HL-60/S4 treated with retinoic acid at 250 ng/mL for 4 days and 3 days (cell line): ENCODE data around the gene SCAP.

Experiments
- in situ Hi-C: fragments of 300-500 bp; cut with MboI; formaldehyde crosslinking; loops from 2 replicates; pipeline ENCODE4 v1.7.0; 2022; ENCODE audit warnings: low sequenced_read_pairs

Gene SCAP

DNA sequence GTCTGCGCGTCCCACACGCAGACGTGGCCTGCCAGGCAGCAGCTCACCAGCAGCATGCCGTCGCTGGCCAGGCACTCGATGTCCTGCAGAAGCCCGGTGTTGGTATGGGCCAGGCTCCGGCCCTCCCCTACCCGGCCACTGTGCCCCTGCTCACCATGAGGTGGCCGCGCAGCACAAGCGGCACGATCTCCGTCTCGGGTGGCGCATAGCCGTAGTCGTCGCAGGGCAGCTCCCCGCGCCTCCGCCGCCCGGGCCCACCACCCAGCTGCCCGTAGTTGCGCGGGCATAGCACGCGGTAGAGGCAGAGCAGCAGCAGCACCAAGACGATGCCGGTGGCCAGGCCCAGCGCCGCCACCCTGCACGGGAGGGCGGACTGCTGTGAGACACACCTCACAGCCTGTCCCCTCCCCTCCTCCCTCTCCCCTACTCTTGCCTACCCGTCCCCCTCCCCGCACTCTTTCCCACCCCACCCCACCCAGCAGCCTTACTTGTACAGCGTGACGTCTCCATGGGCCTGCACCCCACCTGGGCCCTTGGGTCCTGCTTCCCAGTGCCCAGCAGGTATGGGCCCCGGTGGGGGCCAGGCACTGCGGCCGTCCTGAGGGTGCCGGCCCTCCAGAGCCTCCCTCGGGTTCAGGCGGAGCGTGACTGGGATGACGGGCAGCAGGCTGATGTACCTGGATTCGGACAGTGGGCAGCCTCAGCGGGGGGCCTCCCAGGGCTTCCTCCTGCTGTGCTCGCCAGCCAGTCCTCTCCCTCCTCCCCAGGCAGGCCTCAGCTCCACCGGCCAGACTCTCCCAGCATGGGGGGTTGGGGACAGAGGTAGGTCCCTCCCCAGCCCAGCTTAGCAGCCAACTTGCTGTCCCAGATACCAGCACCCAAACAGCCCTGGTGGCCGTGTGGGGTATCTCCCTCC, 57.3 kb downstream of the SCAP start:
- in situ Hi-C loops: no loop called here

DNA sequence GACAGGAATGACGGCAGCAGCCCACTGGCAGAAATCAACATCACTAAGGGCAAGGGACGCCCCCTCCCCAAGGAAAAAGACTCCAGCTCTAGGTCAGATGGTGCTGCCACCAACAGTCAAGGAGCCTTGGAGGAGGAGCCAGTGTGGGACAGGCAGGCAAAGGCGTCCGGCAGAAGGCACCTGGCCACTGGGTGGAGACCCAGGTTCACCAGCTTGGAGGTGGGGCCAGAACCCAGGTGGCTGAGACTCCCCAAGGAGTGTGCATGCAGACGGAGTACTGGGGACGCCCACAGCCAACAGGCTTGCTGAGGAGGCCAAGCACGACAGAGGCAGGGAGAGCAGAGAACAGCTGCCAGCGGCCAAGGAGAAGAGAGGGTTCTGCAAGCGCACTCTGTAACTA, 59.7 kb downstream of the SCAP start:
- in situ Hi-C loops: no loop called here

DNA sequence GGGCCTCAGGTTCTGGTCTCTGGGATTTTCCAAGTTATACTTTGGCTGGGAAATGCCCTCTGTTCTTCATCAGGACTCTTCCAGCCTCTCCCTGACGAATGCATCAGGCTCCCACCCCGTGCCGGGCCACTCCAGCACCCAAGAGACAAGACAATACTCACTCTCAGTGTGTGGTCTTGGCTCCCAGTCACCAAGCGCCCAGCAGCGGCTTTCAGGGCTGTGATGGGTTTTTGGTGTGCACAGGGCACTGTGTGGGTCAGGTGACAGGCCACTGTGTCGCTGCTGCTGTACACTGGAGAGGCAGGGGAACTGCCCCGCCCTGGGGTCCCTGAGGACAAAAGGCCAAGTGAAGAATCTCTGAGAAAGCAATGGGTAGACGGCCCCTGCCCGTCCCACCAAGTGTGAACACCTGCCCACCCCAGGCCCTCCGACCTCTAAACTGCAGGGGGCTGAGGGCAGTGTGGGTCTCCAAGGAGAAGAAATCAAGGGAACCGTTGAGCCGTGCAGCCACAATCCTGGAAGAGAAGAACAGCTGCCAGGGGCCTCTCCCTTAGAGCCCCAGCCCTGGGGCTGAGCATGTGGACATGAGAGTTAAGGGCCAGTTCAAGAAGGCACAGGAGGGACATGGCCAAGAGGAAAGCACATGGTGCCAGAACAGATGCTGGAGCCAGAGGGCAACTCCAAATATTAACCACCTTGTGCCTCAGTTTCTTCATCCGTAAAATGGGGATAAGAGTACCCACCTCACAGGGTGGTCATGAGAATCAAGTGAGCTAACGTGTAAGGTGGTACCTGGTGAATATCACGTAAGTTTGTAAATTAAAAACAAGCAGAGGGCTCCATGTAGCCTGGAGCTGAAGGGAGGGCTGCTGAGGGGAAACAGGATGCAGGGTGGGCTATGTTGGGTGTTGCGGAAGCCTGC, 60.8 kb downstream of the SCAP start:
- in situ Hi-C loops: no loop called here

DNA sequence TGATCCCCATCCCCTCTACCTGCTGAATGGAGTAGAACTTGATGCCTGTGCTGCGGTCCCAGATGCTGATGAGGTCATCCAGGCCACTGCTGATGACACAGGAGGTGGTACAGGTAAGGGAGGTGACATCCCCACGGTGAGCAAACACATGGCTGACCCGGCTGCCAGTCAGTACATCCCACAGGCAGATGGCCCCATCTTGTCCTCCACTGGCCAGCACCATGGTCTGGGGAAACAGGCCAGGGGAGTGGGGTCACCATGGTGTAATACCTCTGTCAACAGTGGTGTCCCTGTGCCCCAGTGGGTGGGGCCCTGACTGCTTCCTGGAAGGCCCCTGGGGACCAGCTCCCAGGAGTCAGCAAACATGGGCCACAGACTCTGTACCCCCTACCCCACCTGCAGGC, 61.6 kb downstream of the SCAP start:
- in situ Hi-C loops: no loop called here

DNA sequence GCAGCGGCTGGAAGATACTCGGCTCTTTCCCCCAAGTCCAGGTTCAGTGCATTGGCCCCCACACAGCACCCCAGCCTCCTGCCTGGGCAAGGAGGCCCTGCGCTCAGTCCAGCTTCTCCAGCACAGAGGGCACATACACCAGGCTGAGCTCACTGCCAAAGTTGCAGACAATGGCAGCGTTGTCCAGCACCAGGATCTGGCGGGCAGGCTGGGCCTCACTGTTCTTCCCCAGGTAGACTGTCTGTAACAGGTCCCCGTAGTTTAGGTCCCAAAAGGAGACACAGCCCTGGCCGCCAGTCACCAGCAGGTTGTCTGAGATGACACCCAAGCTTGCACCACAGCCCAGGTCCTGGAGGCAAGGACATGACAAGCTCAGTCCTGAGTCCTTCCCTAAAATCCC, 62.0 kb downstream of the SCAP start:
- in situ Hi-C loops: no loop called here

DNA sequence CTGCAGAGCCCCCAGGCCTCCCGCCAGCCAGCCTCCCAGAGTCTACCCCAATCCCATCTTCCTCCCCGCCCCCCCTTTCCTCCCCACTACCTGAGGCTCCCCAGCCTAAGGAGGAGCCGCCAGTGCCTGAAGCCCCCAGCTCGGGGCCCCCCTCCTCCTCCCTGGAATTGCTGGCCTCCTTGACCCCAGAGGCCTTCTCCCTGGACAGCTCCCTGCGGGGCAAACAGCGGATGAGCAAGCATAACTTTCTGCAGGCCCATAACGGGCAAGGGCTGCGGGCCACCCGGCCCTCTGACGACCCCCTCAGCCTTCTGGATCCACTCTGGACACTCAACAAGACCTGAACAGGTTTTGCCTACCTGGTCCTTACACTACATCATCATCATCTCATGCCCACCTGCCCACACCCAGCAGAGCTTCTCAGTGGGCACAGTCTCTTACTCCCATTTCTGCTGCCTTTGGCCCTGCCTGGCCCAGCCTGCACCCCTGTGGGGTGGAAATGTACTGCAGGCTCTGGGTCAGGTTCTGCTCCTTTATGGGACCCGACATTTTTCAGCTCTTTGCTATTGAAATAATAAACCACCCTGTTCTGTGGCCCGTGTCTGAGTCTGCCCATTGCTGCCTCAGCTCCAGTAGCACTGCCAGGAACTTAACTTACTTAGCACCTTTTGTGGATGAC, 62.8 kb downstream of the SCAP start:
- in situ Hi-C loops: no loop called here

DNA sequence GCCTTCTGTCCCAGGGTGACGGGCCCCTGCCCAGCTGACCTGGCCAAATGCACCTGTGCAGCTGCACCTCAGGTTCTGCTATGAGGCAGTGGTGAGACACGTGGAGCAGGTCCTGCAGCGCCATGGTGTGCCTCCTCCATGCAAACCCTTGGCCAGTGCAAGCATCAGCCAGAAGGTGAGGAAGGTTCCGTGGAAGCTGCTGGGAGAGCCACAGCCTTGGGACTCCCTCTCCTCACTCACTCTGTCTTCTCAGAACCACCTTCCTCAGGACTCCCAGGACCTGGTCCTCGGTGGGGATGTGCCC, 63.3 kb downstream of the SCAP start:
- in situ Hi-C loops: no loop called here

DNA sequence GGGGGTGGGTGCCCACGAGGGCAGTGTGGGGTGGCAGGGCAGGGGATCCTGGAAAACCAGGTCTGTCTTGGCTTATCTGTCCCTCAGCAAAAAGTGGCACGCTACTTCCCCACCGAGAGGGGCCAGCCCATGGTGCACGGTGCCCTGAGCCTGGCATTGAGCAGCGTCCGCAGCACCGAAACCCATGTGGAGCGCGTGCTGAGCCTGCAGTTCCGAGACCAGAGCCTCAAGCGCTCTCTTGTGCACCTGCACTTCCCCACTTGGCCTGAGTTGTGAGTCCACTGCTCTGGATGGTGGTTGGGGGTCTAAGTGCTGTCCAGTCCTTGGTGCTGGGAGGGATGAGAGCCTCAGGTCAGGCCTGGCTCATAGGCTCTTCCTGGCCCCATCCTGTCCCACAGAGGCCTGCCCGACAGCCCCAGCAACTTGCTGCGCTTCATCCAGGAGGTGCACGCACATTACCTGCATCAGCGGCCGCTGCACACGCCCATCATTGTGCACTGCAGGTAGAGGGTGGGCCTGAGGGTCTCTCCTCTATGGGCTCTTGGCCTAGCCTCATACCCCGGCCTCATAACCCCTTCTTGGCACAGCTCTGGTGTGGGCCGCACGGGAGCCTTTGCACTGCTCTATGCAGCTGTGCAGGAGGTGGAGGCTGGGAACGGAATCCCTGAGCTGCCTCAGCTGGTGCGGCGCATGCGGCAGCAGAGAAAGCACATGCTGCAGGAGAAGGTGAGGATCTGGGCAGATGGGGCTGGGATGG, 63.9 kb downstream of the SCAP start:
- in situ Hi-C loops: no loop called here

DNA sequence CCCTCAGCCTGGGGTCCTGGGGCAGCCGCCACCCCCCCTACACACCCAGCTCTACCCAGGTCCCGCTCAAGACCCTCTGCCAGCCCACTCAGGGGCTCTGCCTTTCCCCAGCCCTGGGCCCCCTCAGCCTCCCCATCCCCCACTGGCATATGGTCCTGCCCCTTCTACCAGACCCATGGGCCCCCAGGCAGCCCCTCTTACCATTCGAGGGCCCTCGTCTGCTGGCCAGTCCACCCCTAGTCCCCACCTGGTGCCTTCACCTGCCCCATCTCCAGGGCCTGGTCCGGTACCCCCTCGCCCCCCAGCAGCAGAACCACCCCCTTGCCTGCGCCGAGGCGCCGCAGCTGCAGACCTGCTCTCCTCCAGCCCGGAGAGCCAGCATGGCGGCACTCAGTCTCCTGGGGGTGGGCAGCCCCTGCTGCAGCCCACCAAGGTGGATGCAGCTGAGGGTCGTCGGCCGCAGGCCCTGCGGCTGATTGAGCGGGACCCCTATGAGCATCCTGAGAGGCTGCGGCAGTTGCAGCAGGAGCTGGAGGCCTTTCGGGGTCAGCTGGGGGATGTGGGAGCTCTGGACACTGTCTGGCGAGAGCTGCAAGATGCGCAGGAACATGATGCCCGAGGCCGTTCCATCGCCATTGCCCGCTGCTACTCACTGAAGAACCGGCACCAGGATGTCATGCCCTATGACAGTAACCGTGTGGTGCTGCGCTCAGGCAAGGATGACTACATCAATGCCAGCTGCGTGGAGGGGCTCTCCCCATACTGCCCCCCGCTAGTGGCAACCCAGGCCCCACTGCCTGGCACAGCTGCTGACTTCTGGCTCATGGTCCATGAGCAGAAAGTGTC, 64.7 kb downstream of the SCAP start:
- in situ Hi-C loops: no loop called here

DNA sequence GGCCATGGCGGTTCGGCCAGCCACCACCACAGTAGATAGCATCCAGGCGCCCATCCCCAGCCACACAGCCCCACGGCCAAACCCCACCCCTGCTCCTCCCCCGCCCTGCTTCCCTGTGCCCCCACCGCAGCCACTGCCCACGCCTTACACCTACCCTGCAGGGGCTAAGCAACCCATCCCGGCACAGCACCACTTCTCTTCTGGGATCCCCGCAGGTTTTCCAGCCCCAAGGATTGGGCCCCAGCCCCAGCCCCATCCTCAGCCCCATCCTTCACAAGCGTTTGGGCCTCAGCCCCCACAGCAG, 65.4 kb downstream of the SCAP start:
- in situ Hi-C loops: no loop called here

DNA sequence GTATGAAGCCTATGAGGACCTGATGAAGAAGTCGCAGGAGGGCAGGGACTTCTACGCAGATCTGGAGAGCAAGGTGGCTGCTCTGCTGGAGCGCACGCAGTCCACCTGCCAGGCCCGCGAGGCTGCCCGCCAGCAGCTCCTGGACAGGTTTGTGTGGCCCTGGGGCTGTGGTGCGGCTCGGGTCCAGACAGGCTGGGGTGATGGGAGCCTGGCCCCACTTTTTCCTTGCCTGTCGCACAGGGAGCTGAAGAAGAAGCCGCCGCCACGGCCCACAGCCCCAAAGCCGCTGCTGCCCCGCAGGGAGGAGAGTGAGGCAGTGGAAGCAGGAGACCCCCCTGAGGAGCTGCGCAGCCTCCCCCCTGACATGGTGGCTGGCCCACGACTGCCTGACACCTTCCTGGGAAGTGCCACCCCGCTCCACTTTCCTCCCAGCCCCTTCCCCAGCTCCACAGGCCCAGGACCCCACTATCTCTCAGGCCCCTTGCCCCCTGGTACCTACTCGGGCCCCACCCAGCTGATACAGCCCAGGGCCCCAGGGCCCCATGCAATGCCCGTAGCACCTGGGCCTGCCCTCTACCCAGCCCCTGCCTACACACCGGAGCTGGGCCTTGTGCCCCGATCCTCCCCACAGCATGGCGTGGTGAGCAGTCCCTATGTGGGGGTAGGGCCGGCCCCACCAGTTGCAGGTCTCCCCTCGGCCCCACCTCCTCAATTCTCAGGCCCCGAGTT, 65.9 kb downstream of the SCAP start:
- in situ Hi-C loops: no loop called here

DNA sequence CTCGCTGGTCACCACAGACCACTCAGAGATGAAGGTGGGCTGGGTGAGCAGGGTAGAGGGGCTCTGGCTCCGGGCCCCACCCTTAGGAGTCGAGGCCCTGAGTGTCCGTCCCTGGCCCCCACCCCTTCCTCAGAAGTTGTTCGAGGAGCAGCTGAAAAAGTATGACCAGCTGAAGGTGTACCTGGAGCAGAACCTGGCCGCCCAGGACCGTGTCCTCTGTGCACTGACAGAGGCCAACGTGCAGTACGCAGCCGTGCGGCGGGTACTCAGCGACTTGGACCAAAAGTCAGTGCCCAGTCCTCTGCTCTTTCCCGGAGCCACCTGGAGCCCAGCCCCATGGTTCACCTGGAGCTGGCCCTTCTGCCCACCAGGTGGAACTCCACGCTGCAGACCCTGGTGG, 66.5 kb downstream of the SCAP start:
- in situ Hi-C loops: no loop called here

DNA sequence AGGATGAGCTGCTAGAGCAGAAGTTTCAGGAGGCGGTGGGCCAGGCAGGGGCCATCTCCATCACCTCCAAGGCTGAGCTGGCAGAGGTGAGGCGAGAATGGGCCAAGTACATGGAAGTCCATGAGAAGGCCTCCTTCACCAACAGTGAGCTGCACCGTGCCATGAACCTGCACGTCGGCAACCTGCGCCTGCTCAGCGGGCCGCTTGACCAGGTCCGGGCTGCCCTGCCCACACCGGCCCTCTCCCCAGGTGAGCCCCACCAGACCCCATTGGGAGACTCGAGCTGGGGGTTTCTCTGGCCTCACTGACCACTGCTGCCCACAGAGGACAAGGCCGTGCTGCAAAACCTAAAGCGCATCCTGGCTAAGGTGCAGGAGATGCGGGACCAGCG, 66.9 kb downstream of the SCAP start:
- in situ Hi-C loops: no loop called here

DNA sequence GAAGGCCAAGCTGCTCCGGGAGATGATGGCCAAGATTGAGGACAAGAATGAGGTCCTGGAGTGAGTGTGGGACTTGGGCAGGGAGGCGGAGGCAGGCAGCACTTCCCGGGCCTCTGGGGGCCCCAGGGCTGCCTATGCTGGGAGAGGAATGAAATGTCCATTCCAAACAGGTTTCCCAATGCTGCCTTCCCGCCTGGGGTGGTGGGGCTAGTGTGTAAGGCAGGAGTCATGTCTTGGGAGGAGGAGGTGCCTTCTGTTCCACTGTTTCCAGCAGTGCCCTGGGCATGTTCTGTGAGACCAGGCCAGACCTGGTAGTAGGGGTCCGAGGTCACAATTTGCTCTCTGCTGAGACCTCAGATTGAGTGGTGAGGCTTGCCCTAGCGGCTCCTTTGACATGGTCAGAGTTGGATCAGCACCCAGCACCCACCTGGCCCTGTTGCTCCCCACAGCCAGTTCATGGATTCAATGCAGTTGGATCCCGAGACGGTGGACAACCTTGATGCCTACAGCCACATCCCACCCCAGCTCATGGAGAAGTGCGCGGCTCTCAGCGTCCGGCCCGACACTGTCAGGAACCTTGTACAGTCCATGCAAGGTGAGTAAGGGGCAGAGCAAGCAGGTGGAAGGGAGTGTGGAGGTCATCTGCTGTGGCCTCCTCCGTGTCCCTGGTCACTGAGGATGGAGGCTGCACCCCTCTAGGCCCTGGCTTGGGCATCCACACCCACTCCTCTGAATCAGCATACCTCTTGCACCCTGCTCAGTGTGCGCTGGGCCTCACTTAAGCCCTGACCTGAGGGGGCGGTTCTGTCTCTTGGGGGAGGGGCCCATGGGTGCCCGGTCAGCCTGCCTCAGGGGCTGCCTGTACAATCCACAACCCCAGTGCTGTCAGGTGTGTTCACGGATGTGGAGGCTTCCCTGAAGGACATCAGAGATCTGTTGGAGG, 67.6 kb downstream of the SCAP start:
- in situ Hi-C loops: no loop called here

DNA sequence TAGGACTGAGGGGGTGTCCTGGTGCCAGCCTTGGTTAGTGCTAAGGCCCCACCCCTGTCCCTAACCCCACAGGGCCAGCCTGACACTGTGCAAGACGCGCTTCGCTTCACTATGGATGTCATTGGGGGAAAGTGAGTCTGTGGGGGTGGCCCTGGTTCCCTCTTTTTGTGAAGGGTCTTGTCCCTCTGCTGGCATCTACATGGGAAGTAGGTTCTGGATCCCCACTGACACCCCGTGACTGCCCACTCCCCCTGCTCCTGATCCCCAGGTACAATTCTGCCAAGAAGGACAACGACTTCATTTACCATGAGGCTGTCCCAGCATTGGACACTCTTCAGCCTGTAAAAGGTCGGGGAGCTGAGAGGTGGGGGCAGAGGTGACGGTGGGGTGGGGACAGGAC, 68.5 kb downstream of the SCAP start:
- in situ Hi-C loops: no loop called here

DNA sequence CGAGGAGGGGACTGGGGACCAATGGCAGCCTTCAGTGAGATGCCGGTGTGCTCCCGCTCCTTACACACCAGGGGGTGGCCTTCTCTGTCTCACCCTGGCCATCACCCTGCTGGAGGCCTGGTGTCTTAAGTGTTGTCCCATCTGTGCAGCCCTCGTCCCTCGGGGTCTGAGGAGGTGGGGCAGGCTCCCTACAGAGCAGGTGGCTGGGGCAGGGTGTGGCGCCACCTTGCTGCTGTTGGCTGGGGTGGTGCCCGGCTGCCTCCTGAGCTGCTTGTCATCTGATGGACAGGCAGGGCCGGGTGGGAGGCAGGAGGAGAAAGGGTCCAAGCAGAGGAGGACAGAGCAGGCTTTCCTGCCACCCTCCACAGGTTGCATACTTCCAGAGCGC, 69.0 kb downstream of the SCAP start:
- in situ Hi-C loops: no loop called here

DNA sequence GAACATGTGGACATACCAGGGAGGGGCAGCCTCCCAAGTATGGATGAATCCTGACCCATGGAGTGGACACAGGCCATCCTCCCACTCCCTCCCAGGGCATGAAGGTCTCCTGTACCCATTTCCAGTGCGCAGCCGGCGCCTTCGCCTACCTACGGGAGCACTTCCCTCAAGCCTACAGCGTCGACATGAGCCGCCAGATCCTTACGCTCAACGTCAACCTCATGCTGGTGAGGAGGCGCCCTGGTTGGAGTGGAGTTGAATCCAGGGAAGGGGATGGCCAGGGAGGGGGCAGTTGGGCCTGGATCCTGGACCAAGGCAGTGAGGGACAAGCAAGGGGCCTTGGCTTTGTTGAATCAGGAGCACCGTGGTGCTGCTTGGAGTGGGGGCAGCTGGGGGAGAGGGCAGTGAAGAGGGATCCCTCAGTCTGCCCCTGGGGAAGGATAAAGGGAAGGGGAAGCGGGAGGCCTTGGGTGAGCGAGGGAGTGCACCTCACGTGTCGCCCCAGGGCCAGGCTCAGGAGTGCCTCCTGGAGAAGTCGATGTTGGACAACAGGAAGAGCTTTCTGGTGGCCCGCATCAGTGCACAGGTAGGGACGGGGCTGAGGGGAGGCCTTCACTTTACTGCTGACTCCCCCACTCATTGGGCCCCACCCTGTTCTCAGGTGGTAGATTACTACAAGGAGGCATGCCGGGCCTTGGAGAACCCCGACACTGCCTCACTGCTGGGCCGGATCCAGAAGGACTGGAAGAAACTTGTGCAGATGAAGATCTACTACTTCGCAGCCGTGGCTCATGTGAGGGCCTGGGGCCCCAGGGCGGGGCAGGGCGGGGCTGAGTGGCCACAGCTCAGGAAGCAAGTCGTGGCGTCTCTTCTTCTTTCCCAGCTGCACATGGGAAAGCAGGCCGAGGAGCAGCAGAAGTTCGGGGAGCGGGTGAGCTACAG, 69.7 kb downstream of the SCAP start:
- in situ Hi-C loops: no loop called here
